GM19043 (cell line): ENCODE data around the gene P2RX7.

Experiments used
- ATAC-seq: cut with Tn5 transposase; IDR thresholded peaks from one replicate; pipeline ENCODE4 v1.9.1; 2021; ENCODE audit warnings: low read depth; ENCODE audit not compliant: unreplicated experiment

Gene P2RX7

DNA sequence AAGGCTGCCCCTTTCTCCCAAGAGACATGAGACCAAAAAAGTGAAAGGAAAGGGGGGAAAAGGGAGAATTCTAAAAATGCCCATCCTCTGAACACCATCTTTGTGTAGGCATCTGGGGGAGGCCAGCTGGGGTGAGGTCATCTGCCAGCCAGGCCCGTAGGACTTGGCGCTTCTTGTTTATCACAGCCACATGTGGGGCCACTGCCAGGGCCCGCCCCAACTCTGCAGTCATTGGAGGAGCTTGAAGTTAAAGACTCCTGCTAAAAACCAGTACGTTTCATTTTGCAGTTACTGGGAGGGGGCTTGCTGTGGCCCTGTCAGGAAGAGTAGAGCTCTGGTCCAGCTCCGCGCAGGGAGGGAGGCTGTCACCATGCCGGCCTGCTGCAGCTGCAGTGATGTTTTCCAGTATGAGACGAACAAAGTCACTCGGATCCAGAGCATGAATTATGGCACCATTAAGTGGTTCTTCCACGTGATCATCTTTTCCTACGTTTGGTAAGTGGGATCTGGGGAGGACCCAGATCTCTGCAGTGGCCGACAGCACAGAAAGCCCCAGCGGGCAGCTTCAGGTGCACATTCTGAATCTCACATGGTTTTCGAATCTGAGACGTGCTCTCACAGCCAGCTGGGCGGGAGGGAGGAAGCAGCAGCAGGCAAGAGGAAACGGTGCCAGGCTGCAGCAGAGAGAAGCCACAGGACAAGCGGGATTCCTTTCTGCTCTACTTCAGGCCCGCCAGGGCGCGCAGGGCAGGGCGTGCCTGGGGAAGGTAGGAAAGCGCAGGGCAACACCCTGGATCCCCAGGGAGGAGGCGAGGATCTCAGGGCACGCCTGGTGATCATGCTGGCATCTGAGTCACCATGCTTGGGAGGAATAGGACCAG, at the start of gene P2RX7:
TSS of gene P2RX7 (plus strand) at position 276 of the 881 bp plus-strand sequence. CDS start at position 371, 95 bp downstream.
- ATAC-seq = no peak

DNA sequence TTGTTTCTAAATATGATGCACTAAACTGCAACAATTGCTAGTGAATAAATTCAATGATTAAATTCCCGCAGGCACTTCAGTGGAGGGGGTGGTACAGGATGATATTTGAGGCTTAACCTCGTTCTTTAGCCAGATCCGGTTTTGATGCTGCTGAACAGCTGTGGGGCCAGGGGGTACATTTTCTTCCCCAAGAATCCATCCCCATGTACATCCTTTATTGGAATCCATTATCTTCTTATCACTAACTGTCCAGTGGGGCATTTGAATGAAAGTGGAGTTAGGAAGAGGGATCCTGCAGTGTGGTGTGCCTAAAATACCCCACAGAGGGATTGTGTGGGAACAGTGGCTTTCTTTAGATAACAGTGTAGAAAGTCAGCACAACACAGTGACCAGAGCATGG, 48.4 kb upstream of the P2RX7 start:
- no peak for ATAC-seq

GRCh38 chr12:121085069-121085468, 47.6 kb upstream of the P2RX7 start:
- no peak for ATAC-seq

DNA sequence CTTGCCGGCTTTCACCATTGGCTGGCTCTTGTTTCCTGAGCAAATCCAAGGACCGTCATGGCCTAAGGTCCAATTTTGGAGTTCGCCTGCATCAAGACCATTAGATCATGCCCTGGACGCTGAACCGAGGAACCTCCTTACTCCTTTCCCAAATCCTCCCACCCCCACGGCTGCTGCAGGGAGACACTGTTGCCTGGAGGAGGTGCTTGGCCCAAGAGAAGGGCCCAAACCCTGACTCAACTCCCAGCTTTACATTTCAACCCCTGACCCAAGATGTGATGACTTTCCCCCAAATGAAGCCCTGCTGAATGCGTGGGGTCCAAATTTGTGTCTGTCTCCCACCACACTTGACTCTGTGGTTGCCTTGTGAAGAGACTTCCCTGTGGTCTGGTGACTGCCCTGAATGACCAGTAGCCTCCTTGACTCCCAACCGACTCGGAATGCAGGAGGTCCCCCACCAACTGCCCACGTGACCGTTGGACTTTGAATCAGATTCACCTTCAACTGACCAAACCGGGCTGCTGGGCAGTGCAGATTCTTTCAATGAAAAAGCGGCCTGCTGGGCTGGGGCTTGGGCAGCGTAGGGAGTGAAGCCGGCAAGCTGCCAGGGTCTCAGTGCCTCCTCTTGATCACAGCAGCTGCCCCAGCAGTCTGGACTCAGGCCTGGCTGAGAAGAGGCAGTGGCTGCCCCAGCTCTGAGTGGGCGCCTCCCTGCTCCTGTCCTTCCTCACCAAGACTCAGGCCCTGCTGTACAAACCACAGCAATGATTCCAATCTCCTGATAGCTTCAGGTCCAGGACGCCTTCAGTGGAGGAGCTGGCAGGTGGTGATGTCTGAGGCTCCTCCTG, 46.9 kb upstream of the P2RX7 start:
- no peak for ATAC-seq

DNA sequence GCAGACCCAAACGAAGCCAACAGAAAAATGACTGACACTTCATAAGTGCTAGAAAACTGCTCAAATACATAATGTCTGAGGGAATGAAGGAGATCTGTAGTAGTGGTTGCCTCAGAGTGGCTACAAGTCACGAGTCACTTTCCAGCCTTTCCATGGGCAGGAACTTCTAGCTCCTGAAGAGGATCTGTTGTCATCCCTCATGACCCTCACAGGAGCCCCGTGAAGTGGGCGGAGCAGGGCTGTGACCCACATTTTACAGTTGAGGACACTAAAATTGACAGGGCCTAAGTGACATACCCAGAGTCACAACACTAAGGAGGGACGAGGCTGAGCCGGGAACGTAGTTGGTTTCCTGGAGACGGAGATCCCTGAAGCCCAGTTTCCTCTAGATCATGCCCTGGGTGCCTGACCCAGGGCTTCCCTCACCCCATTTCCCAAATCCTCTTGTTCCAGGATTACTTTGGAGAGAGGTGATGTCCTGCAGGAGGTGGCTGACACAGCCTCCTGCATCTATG, 45.8 kb upstream of the P2RX7 start:
- ATAC-seq = no peak

DNA sequence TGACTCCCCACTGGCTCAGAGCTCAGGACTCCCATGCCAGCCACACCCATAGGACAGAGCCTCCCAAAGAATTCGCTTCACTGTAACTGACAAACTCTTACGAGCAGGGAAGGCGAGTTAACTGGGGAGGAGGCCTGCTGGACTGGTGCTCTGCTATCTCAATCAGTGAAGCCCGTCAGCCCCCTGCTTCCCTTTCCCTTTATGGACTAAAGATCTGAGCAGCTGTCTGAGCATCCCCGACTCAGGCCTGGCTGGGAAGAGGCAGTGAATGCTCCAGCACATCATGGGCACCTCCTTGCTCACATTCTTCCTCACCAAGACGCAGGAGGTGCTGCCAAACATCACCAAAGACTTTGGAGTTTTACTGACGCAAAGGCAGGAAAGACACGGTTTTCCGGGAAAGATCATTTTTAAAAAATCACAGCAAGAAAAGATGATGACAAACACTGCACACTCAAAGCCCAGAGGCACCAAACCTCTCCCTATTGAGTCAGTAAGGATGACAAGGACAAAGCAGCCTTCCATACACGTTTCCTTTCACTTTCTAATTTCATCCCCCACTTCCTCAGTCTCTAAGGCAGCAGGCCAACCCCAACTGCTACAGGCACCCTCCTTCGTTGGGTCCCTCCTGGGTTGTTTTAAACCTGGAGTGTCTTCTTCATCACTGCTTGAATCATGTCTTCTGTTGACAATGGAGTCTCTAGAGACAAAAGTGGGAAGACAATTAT, 45.0 kb upstream of the P2RX7 start:
- ATAC-seq = no peak

GRCh38 chr12:121088195-121088585, 44.5 kb upstream of the P2RX7 start:
- no peak for ATAC-seq

- ATAC-seq = no peak
Measured at GRCh38 chr12:121089031-121089812, 43.5 kb upstream of the P2RX7 start.

DNA sequence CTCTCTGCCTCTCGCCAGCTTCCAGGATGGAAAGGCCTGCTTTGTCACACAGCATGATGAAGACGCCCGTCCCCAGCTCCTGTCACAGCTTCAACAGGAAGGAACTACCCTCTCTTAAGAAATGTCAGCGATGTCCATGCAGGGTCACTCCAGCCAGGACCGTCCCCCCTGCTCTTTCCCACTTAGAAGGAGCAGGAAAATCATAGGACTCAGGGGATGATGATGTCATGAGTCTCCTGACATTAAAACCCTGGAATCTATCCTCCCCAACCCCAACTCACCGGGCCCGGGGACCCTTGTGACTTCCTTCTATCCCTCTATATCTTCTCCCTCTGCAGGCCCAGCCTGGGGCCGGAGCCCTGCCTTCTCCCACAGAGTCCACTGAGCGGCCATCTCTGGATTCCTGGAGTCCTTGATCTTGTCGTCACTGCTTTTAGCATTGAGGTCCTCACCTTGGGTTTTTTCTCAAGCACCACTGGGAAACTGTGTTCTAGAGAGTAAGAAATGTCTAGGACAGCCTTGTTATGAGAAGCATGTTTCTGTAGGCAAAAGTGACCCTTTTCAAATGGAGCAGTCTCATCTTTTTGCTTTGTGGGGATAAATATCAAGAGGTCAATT, 42.8 kb upstream of the P2RX7 start:
- ATAC-seq = no peak

DNA sequence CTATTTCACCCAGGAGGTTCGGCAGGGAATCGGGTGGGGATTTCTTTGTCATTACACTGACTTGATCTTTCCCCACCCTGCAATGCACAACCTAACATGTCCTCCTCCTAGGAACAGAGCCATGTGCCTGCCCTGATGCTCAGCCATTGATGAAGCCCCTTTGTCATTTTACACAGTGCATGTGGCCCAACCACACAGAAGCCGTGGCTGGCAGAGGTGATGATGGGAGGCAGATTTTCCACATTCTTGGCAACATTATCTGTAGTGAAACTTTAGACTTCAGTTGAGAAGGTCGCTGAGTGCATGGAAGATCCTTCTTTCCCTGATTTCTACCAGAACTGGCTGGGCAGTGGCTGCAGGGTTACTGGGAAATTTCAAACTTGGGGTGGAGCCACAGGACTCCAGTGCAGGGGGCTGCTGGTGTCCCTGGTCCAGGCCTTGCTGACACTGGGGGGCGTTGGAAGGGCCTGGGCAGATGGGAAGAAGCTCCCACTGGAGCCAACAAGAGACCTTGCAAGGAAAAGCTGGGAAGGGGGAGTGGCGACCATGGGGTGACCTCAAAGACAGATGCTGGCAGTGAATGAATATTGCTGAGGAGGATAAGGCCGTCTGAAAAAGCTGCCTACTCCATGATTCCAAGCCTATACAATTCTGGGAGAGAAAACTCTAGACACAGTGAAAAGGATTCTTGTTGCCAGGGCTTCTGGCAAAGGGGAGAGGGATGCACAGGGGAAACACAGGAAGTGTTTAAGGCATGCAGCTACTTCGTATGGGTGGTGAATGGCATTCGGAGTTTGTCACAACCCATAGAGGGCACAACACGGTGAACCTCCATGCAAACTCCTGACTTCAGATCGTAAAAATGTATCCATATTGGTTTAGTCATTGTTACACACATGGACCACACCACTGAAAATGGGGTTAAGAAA, 41.8 kb upstream of the P2RX7 start:
- no peak for ATAC-seq

- ATAC-seq = no peak
Measured at GRCh38 chr12:121092034-121092433, 40.6 kb upstream of the P2RX7 start.

- ATAC-seq = no peak
Measured at GRCh38 chr12:121093487-121093891, 39.2 kb upstream of the P2RX7 start.

DNA sequence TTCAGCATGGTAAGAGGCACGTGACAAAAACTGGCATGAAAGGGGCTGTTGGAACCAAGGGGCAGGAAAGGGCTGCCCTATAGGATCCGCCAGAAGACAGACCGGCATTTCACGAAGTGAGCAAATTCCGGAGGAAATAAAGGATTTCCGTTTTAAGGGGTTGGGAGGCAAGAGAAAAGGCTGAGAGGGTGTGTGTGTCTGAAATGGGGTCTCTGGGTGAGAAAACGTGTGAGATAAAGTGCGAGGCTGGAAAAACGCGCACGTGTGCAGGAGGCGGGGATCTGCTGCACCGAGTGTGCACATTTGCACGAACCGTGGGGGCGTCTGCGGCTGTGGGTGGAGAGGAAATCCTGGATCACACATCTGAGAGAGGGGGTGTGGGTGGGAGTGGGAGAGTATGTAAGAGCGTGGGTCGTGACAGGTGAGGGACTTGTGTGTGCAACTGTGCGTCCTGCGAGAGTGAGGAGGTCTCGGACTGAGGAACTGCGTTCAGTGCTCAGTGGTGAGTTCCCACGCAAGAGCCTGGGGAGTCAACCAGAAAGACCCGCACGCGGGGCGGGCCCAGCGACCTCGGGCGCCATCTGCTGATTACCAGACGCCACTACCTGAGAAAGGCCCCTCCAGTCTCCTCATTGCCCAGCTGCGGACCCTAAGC, 37.0 kb upstream of the P2RX7 start:
- no peak for ATAC-seq

DNA sequence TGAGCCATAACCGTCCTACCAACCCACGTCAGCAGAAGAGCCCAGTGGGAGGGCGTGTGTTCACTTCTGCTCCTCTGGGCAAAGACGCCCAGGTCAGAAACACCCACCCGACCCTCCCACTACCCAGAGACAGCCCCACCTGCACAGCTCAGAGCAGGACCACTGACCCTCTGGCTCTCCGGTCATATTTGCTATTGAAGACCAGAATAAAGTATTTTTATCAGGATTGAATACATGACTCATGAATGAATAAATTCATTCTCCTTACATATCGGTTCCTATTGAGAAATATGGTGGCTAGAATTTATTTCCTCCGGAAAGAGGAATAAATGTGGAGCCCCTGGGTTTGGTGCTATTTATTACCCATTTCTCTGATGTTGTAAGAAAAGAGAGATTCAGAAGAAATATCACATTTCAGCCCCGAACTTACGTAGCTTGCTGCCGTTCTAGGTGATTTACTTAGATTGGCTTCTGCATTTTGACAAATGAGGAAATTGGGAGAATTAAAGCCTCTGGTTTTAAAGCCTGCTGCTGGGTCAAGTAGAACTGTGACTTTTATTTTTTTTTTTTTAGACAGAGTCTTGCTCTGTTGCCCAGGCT, 36.4 kb upstream of the P2RX7 start:
- no peak for ATAC-seq

DNA sequence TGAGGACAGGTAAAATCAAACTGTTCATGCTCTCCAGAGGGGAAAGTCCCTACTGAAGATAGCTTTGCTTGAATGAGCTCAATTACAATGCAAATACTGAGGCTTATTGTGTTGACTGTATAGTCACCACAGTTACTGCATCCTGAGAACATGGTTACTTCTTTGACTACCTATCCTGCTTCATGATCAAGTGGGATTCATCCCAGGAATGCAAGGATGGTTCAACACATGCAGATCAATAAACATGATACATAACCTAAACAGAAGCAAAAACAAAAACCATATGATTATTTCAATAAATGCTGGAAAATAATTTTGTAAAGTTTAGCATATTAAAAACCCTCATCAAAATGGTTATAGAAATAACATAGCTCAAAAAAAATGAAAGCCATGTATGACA, 32.9 kb upstream of the P2RX7 start:
- ATAC-seq = no peak

DNA sequence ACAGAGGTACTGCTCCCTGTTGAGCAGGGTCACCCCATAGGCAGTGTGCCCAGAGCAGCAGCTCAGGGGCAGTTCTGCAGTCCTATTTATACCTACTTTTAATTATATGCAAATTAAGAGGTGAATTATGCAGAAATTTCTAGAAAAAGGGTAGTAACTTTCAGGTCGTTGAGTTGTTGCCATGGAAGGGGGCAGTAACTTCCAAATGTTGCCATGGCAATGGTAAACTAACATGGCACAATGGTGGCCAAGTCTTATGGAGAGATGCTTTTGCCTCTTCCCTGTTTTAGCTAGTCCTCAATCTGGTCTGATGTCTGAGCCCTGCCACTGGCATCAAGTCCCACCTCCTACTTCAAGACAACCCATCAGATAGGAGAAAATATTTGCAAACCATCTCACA, 30.4 kb upstream of the P2RX7 start:
- no peak for ATAC-seq

GRCh38 chr12:121107681-121108080, 25.0 kb upstream of the P2RX7 start:
- no peak for ATAC-seq

- ATAC-seq = no peak
Measured at GRCh38 chr12:121108492-121108891, 24.2 kb upstream of the P2RX7 start.
